Measurements from ENCODE around the gene EFCAB12.
"Not testable (repeated sequence)": the region's sequence is repeated elsewhere in the genome, so short reads cannot be mapped to it uniquely, and the experiment has no call there.

- not testable (repeated sequence) for TF ChIP-seq POLR2A (IDR thresholded peaks at IDR 0.05; ENCODE audit: low read depth, low read length)
- TF ChIP-seq, protein P1, sequence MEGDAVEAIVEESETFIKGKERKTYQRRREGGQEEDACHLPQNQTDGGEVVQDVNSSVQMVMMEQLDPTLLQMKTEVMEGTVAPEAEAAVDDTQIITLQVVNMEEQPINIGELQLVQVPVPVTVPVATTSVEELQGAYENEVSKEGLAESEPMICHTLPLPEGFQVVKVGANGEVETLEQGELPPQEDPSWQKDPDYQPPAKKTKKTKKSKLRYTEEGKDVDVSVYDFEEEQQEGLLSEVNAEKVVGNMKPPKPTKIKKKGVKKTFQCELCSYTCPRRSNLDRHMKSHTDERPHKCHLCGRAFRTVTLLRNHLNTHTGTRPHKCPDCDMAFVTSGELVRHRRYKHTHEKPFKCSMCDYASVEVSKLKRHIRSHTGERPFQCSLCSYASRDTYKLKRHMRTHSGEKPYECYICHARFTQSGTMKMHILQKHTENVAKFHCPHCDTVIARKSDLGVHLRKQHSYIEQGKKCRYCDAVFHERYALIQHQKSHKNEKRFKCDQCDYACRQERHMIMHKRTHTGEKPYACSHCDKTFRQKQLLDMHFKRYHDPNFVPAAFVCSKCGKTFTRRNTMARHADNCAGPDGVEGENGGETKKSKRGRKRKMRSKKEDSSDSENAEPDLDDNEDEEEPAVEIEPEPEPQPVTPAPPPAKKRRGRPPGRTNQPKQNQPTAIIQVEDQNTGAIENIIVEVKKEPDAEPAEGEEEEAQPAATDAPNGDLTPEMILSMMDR (conservative IDR thresholded peaks at IDR 0.05; ENCODE audit: low read depth, low read length): not testable (repeated sequence)
Observed at GRCh38 chr3:129384103-129384502, 44.3 kb downstream of the EFCAB12 start.
